DLD1 (cell line): ENCODE results near the gene NYAP2.

Experiments used
- in situ Hi-C: cut with HindIII; loops from 2 replicates; pipeline ENCODE4 v1.10.0; 2017; ENCODE audit warnings: low sequenced_read_pairs

NYAP2 gene

GRCh38 chr2:225425284-225425683 lies 25.8 kb downstream of the NYAP2 start:
- in situ Hi-C loops: no loop called here

DNA sequence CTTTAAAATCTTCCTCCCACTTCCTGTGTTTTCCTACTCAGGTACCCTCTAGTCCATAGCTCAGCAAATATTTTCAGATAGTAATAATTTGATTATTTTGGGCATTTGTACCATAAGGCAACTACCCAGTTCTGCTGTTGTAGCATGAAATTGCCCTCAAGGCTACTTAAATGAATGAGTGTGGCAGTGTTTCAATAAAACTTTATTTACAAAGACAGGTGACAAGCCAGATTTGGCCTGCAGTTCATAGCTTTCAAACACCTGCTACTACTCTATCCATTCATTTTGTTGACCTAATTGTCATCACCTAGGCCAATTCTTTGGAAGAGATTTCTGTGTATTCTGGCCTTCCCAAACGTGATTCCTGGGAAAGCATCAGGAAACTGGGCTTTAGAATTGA lies 28.9 kb downstream of the NYAP2 start:
- in situ Hi-C loops: no loop called here

DNA sequence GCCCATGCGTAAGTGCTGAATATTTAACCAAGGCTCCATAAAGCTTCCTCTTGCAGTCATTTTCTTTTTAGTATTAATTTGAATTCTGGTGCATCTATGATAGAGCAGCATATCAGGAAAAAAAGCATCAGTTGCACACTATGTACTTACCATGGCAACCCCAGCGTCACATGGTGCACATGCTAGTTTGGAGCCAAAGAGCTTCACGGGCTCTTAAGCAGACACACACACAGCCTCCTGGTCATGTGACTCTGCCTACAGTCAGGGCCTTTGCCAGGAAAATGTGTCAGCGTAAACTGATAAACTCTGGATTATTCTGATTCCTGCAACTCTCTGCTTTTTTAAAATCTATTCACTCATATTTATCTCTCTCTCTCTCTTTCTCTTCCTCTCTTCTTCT lies 30.2 kb downstream of the NYAP2 start:
- in situ Hi-C loops: no loop called here

DNA sequence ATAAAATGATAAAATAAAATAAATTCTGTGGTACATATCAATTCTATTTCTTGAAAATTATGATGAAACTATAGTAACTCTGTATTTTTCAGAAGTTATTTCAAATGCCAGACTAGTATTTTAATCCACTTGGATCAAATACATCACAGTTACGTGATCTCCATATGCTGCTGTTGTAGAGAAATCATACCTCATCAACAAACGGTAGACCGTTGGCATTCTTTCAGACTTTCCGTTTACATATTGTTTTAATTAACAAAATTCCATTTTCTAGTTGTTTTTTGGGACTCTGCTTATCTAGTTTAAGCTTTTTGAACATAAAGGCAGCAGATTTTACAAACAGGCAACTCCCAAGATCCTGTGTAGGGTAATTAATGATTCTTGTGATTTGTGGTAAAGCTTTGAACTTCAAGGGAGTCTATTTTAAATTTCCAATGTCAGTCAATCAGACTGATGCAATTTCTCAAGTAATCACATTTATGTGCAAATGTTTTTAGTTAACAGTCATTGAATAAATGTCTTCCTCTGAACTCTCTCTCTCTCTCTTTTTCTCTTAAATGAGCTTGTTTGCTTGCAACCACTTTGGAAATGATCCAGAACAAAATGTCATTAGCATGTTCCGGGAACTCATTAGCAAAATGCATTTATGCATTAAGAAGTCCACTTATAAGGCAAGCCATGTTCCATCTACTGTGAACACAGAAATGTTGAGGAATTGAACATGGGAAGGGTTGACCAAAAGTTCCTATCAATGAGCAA lies 31.8 kb downstream of the NYAP2 start:
- in situ Hi-C loops: no loop called here

GRCh38 chr2:225434014-225434413 lies 34.5 kb downstream of the NYAP2 start:
- in situ Hi-C loops: no loop called here

DNA sequence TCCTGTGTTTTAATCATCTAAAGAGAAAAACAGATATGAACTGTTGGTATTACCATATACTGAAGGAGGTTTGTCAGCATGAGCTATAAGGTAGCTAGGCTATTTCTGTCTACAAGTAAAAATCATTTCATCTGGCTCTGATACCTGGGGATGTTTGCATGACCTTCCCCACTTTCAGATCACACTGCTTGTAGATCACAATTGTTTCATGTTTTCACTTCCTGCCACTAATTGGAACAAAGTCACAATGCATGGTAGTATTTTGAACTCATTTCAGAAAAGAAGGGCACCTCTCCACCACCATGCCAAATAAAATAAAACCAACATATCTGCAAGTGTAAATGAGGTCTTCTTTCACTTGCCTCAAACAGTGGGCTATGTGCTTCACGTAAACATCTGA lies 37.8 kb downstream of the NYAP2 start:
- in situ Hi-C loops: no loop called here

- in situ Hi-C loops: no loop called here
These were observed 38.7 kb downstream of the NYAP2 start for GRCh38 chr2:225438248-225438647.

DNA sequence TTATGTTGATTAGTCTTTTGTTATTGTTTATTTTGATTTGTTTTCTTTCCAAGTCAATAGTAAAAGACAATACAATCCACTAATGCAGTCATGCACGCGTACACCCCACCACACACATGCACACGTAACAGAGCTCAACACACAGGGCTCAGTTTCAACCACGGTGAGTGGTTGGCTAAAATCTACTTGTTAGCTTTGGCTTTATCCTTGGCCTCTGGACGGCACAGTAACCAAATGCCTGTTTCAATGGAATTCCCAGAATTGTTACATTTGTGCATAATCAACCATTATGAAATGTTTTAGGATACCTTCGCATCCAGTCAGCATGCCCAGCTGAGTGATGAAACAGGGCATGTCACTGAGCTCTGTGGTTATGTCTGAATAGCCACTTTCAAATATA lies 53.2 kb downstream of the NYAP2 start:
- in situ Hi-C loops: no loop called here

GRCh38 chr2:225454412-225454811 lies 54.9 kb downstream of the NYAP2 start:
- in situ Hi-C loops: no loop called here

GRCh38 chr2:225456619-225457260 lies 57.2 kb downstream of the NYAP2 start:
- in situ Hi-C loops: no loop called here

DNA sequence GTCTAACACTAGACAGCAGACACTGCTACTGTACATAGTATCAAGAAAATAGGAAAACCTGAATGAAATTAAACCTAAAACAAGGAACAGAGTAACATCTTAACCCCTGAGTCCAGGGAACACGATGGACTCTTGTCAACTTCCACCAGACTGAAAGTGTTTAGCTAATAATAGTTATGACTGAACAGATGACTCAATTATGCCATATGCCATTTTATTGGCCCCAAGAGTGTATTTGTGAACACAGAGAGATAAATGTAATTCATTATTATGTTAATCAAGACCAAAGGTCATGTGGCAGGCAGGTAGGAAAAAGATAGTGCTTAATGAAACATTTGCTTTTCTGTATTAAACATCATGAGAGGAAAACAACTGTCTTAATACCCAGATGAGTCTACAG lies 58.0 kb downstream of the NYAP2 start:
- in situ Hi-C loops: no loop called here

DNA sequence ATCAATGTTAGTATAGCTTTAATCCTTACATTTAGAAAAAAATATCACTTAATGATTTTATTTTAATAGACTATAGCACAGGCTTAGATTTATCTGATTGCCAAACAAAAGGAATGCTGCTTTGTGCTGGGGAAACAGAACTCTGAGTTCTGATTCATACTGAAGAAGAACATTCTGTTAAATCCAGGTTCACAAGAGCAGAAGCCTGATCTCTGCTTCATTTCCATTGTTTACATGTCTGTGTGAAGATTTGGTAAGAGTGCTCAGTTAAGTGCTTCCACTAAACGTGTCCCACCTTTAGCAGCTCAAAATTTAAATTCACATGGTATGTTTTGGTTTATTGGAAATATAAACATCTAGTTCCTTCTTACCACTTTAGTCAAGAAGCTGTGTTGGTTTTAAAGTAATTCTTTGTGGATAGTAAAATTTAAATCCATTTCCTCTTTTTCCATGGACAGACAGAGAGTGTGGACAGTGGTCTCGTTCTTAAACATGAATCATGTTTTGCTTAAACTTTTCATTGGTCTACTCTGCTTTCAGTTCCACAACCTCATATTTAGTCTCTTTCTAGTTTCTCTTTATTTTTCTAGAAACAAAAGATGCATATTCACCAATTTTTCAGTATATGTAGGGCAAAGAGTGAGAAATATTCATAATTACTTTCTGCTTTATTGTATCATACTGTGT lies 59.1 kb downstream of the NYAP2 start:
- in situ Hi-C loops: no loop called here

- in situ Hi-C loops: no loop called here
These were observed 62.9 kb downstream of the NYAP2 start for GRCh38 chr2:225462417-225462816.

GRCh38 chr2:225462945-225463344 lies 63.4 kb downstream of the NYAP2 start:
- in situ Hi-C loops: no loop called here

DNA sequence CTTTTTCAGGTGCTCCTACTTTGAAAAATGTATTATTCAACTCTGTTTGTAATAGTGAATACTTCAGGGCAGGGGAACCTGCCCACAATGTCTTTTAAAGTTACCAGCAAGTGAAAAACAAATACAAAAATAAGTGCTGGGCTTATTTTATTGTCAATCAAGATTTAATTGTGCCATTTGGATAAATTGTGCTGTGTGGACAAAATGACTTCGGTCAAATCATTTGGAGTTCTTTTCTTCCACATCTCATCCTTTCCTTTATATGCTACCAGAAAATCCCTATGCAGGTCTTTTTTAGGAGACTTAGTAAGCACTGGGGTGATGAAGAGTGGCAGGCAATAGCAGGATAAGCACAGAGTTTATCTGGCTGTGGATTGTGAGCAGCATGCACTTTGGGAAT lies 63.9 kb downstream of the NYAP2 start:
- in situ Hi-C loops: no loop called here

DNA sequence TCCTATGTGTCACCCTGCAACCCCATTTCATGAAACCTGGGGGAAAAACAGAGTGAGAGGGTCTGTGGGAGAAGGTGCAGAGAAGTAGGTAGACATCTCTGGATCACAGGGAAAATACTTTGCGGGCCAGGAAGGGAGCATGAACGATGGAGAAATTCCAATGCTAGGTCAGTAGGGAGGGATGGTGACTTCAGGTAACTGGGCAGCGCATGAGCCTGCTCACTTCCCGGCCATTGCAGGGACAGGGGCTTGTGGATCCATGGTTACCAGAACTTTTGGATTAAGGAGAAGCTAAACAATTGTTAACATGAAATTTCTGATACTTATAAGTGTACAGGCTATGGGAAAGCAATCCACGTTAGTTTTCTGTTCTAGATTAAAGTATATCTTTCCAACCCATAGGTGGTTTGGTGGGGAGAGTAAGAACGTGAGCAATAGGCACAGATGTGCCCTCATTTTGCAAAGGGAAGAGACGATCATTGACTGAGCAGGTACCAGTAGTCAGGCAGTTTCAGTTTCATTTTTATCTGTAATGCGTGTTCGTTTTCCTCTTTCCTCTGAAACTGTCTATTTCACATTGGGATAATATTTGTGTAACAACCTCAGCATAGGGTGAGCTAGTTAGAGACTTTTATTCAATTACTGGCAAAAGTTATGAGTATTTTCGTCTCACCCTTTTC lies 65.0 kb downstream of the NYAP2 start:
- in situ Hi-C loops: no loop called here

DNA sequence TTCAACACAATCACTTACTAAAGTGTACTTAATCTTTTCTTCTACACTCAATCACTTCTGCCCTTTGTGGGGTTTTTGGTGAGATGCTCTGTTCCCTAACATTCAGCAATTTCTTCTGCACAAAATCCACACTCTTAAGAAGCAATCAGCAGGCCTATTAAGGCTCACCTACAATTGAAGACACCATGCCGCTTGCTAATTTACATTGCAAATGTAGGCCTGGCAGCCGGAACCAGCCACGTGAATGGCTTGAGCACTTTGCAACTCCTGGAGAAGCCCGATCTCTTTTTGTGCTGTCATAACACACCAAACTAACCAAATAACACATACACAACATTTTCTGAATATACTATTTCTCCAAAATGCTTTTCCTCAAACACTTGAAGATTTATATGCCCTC lies 66.3 kb downstream of the NYAP2 start:
- in situ Hi-C loops: no loop called here

DNA sequence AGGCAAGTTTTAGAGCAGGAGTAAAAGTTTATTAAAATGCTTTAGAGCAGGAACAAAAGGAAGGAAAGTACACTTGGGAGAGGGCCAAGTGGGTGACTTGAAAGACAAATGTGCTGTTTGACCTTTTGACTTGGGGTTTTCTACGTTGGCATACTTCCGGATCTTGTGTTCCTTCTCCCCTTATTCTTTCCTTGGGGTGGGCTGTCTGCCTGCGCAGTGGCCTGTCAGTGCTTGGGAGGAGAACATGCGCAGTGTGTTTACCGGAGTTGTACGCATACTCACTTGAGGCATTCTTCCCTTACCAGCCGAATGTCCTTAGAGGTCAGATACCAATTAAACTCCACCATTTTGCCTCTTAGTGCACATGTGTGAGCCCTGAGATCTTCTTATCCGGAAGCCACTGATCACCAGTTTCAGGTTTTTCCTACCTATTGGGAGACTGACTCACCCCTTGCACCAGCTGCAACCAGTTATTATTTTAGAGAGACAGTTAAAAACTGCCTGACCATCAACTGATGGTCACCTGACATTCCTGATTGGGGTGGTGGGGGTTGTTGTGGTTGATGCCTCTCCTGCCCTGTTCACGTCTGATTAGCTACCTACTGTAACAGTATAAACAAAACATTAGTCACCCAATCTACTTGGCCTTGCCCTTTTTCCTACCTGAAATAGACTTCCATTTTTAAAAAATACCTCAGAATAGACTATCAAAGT lies 67.5 kb downstream of the NYAP2 start:
- in situ Hi-C loops: no loop called here

DNA sequence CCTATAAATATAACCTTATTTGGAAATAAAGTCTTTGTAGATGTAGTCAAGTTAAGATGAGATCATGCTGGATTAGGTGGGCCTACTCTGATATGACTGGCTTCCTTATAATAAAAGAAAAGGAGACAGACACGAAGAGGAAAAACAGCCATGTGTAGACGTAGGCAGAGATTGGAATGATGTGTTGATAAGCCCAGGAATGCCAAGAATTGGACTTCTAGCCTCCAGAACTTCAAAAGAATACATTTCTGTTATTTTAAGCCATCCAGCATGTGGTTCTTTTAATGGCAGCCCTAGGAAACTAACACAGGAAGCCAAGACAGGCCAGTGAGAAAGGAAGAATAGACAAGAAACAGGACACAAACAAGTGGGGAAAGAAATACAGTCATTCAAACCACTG lies 68.6 kb downstream of the NYAP2 start:
- in situ Hi-C loops: no loop called here

GRCh38 chr2:225471039-225471438 lies 71.5 kb downstream of the NYAP2 start:
- in situ Hi-C loops: no loop called here

- in situ Hi-C loops: no loop called here
These were observed 72.0 kb downstream of the NYAP2 start for GRCh38 chr2:225471482-225471881.
